Adipocyte (in vitro differentiated cells): ENCODE data around the gene MICAL2.
A peak's percentile ranks its signal among the peaks of the same experiment; 100 is the strongest.

ENCODE experiments used
- DNase-seq: peaks from one replicate; pipeline ENCODE4 v3.0.0-alpha.2; 2015; ENCODE audit warnings: low read depth
- H3K27me3 ChIP-seq: replicated peaks from 2 replicates; pipeline ENCODE4 v1.7.0; 2013; ENCODE audit warnings: mild to moderate bottlenecking, low read length, moderate library complexity; ENCODE audit not compliant: control insufficient read depth, insufficient read depth
- H3K36me3 ChIP-seq: 2 replicates; pipeline ENCODE4 v1.7.0; 2013; ENCODE audit warnings: low read length, mild to moderate bottlenecking, moderate library complexity; ENCODE audit not compliant: control insufficient read depth, insufficient read depth, severe bottlenecking
- H3K4me1 ChIP-seq: 2 replicates; pipeline ENCODE4 v1.7.0; 2013; ENCODE audit warnings: mild to moderate bottlenecking, low read length, moderate library complexity; ENCODE audit not compliant: control insufficient read depth, insufficient read depth
- H3K4me3 ChIP-seq: 2 replicates; pipeline ENCODE4 v1.7.0; 2013; ENCODE audit warnings: mild to moderate bottlenecking, low read length, moderate library complexity
- H3K9ac ChIP-seq: 2 replicates; pipeline ENCODE4 v1.7.0; 2013; ENCODE audit warnings: mild to moderate bottlenecking, low read length, moderate library complexity
- H3K9me3 ChIP-seq: 2 replicates; pipeline ENCODE4 v1.7.0; 2013; ENCODE audit warnings: mild to moderate bottlenecking, low read length, moderate library complexity; ENCODE audit not compliant: control insufficient read depth

MICAL2 gene

GRCh38 chr11:12276356-12276755, 166.0 kb downstream of the MICAL2 start:
- DNase-seq, result no peak
- Histone ChIP-seq H3K4me3 (no peak overlapping the region), H3K27me3 (no peaks in the 10 kb centered on the region), H3K36me3 (no peaks in the 10 kb centered on the region), H3K4me1 (peaks cover 10% of the 10 kb centered on the region), H3K9me3 (no peaks in the 10 kb centered on the region), H3K9ac (no peak overlapping the region)

GRCh38 chr11:12276831-12277475, 166.6 kb downstream of the MICAL2 start:
- no peak overlapping the region for H3K9ac ChIP-seq
- no peaks in the 10 kb centered on the region for H3K36me3 ChIP-seq
- peaks cover 10% of the 10 kb centered on the region for H3K4me1 ChIP-seq
- no peaks in the 10 kb centered on the region for H3K9me3 ChIP-seq
- no peak for DNase-seq
- H3K27me3 ChIP-seq, result no peaks in the 10 kb centered on the region
- no peak overlapping the region for H3K4me3 ChIP-seq

DNA sequence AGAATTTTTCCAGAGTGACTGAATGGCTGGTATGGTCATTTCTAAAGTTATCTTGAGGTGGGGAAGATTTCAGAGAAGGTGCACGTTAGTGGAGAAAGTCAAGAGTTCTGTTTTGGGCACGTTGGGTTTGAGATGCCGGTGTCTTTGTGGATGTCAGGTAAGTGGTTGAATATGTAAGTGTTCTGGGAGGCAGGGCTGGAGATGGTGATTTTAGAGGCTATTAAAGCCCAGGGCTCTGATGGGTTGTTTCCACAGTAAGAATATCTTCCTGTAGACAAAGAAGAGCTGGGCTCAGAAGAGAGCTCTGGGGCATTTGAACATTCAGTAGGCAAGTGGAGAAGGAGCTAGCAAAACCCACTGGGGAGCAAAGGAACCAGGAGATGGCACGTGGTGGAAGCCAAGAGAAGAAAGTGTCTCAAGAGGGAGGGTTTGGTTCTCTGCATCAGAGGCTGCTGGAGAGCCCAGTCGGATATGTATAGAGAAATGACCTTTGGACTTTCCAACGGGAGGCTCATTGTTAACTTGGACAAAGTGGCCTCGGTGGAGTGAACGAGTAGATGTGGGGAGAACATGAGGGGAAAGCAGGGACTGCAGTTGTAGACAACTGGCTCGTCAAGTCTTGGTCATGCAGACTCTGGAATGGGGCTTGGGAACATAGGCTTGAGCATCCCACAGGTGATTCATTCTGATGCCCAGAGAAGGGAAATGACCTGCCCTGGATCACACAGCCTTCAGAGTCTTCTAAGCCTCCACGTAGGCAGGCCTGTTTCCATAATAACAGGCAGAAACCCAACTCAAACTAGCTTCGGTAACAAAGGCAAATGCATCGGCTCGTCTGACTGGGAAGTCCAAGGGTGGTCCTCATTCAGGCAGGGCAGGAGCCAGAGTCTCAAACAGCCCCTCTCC, 168.6 kb downstream of the MICAL2 start:
- Histone ChIP-seq H3K9me3 (no peaks in the 10 kb centered on the region), H3K9ac (no peak overlapping the region), H3K4me3 (no peak overlapping the region), H3K4me1 (peaks cover 12% of the 10 kb centered on the region), H3K27me3 (no peaks in the 10 kb centered on the region), H3K36me3 (no peaks in the 10 kb centered on the region)
- no peak for DNase-seq

DNA sequence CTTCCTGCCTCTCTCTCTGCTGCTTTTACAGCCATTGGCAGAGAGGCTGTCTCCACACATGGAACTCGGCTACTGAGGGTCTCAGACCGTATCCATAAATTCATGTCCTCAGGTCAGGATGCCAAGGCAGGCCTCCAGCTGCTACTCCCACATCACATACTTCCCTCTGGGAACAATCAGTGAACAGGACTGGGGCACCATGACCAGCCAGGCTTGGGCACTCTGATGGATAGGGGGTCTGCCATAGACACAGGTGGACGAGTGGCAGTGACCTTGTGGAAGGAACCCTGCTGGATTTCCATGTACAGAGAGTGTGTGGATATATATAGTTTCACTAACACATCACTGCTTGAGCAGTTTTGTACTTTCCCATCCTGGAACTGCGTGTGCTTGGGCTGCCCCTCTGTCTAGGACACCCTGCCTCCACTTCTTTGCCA, 169.3 kb downstream of the MICAL2 start:
- H3K9ac ChIP-seq, result no peak overlapping the region
- H3K27me3 ChIP-seq, result no peaks in the 10 kb centered on the region
- DNase-seq, result no peak
- H3K9me3 ChIP-seq, result no peaks in the 10 kb centered on the region
- H3K4me3 ChIP-seq, result no peak overlapping the region
- no peaks in the 10 kb centered on the region for H3K36me3 ChIP-seq
- peaks cover 19% of the 10 kb centered on the region for H3K4me1 ChIP-seq

- no peak overlapping the region for H3K4me3 ChIP-seq
- H3K27me3 ChIP-seq, result no peaks in the 10 kb centered on the region
- H3K4me1 ChIP-seq, result peaks cover 25% of the 10 kb centered on the region
- H3K36me3 ChIP-seq, result no peaks in the 10 kb centered on the region
- H3K9me3 ChIP-seq, result no peaks in the 10 kb centered on the region
- H3K9ac ChIP-seq, result no peak overlapping the region
- DNase-seq, result no peak
Measured at GRCh38 chr11:12280199-12280837, 169.9 kb downstream of the MICAL2 start.

DNA sequence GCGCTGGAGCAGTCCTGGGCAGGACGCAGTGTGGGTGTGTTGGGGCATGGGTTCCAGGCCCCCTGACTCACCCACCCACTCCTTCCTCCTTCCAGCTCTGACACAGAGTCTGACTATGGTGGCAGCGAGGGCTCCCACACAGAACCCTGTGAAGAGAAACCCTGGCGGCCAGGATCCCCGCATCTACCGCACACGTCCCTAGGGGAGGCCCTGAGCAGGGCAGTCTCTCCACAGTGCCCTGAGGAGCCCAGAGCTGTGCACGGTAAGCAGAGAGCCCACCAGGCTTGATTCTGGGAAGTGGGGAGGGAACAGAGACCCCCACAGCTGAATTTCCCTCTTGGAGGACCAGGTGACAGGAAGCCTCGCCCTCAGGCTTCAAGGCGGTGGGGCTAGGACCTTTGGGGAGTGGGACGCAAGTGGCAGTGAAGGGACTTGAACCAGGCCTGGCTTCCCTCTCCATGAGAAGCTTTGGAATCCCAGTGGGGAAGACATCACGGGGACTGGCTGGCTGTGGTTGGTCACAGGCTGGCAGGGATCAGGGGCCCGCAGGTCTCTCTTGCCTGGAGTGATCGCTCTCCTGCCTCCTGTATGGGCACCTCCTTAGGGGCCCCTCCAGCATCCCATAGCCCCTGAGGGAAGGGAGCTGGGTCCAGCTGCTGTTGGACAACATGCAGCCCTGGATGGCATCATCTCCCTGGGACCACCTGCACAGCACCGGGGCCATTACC, 170.6 kb downstream of the MICAL2 start:
- no peaks in the 10 kb centered on the region for H3K9me3 ChIP-seq
- H3K4me3 ChIP-seq, result no peak overlapping the region
- no peak overlapping the region for H3K9ac ChIP-seq
- DNase-seq, result no peak
- no peaks in the 10 kb centered on the region for H3K36me3 ChIP-seq
- peaks cover 31% of the 10 kb centered on the region for H3K4me1 ChIP-seq
- H3K27me3 ChIP-seq, result no peaks in the 10 kb centered on the region

- H3K9ac ChIP-seq, result peak overlapping the region; percentile 41
- no peaks in the 10 kb centered on the region for H3K36me3 ChIP-seq
- DNase-seq, result peak; percentile 92
Measured at GRCh38 chr11:12281571-12282478, 171.4 kb downstream of the MICAL2 start.

DNA sequence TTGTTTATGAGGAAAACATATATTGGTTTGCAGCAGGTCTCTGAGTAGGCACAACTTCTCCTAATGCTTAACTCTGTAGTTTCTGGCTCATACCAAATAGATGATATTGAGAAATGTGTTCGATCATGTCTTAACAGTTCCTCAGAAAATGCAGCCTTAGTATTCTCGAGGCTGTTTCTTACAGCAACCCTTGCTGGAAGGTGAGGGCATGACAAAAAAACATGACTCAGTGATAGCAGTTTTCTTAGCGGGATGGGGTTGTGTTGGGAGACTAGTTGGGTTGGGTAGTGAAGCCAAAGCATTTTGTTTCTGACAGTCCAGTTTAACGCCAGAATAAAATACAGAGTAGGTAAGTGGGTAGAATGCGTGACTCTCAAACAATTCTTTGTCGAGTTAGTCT, 172.3 kb downstream of the MICAL2 start:
- no peak overlapping the region for H3K4me3 ChIP-seq
- H3K36me3 ChIP-seq, result no peaks in the 10 kb centered on the region
- peak overlapping the region; percentile 41 for H3K9ac ChIP-seq
- no peaks in the 10 kb centered on the region for H3K27me3 ChIP-seq
- no peaks in the 10 kb centered on the region for H3K9me3 ChIP-seq
- peaks cover 46% of the 10 kb centered on the region for H3K4me1 ChIP-seq
- DNase-seq, result no peak

More at GRCh38 chr11:12281571-12282478, 171.4 kb downstream of the MICAL2 start:
- Histone ChIP-seq H3K4me3 (no peak overlapping the region), H3K27me3 (no peaks in the 10 kb centered on the region), H3K4me1 (peaks cover 39% of the 10 kb centered on the region), H3K9me3 (no peaks in the 10 kb centered on the region)

DNA sequence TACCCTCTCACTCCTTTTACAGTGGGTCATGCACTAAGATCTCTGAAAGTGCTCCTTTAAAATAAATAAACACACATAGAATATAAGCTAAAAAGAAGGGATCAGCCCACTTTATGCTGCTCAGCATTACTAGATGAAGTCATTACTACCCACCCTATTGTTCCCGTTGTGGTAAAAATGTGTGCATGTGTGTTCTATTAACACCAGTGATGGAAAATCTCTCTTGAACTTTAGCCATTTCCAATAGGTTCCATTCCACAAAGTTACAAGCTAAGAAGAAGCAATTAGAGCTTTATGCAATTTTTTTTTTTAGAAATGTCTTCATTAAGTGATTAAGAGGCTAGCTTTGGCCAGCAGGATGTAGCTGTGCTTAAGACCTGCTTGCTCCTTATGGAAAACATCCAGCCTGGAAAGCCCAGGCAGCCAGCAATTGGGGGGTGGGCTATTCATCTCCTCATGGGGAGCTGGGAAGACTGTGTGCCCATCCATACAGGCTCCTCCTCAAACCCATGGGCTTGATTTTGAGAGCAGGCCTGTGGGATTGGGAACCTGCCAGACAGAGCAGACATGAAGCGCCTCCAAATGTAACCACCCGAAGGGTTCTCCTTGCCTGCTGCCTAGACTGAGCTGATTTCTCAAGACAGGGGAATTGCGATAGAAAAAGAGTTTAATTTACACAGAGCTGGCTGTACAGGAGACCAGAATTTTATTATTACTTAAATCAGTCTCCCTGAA, 174.1 kb downstream of the MICAL2 start:
- H3K9me3 ChIP-seq, result no peaks in the 10 kb centered on the region
- no peaks in the 10 kb centered on the region for H3K27me3 ChIP-seq
- H3K4me3 ChIP-seq, result peak overlapping the region; percentile 21
- DNase-seq, result peak; percentile 67
- H3K4me1 ChIP-seq, result peaks cover 60% of the 10 kb centered on the region
- H3K36me3 ChIP-seq, result no peaks in the 10 kb centered on the region
- H3K9ac ChIP-seq, result peak overlapping the region; percentile 86

- Histone ChIP-seq H3K27me3 (no peaks in the 10 kb centered on the region), H3K4me3 (peak overlapping the region; percentile 21), H3K4me1 (peaks cover 60% of the 10 kb centered on the region)
Measured at GRCh38 chr11:12285106-12285505, 174.7 kb downstream of the MICAL2 start.

More at GRCh38 chr11:12285106-12285505, 174.7 kb downstream of the MICAL2 start:
- H3K9ac ChIP-seq, result peak overlapping the region; percentile 86
- no peaks in the 10 kb centered on the region for H3K36me3 ChIP-seq
- H3K9me3 ChIP-seq, result no peaks in the 10 kb centered on the region
- peak; percentile 76 for DNase-seq
